Activated CD4-positive, alpha-beta T cell treated with anti-CD3 and anti-CD28 coated beads, Interleukin-2, amount 10 ng/mL, durations not matched to agents 7 days and 5 days (primary cell): ENCODE data around the gene SKAP1. TPM values are rescaled to one million over a fixed set of nuclear protein-coding genes. Genes with fewer than 3 reads are reported as not detected.
A peak's percentile ranks its signal among the peaks of the same experiment; 100 is the strongest.

Experiments used
- CTCF ChIA-PET: fragments of 350-600 bp; sonication (Branson Sonifier 250); formaldehyde crosslinking; loops from one replicate; lab custom pipeline; 2021; ENCODE audit warnings: antibody characterized with exemption; lab: Charles Lee
- POLR2A ChIA-PET: fragments of 350-600 bp; sonication (Branson Sonifier 250); formaldehyde crosslinking; loops from one replicate; lab custom pipeline; 2021; ENCODE audit warnings: antibody characterized with exemption; lab: Charles Lee
- DNase-seq: peaks from one replicate; pipeline ENCODE4 v3.0.0-alpha.2; 2020
- H3K27ac Mint-ChIP-seq: one replicate; pipeline ENCODE4 v1.8.0; 2021; ENCODE audit warnings: mild to moderate bottlenecking, moderate library complexity, mixed read lengths
- H3K27me3 Mint-ChIP-seq: one replicate; pipeline ENCODE4 v1.8.0; 2021; ENCODE audit warnings: mixed read lengths
- H3K36me3 Mint-ChIP-seq: one replicate; pipeline ENCODE4 v1.8.0; 2021; ENCODE audit warnings: low read depth, mixed read lengths
- H3K4me1 Mint-ChIP-seq: one replicate; pipeline ENCODE4 v1.8.0; 2021; ENCODE audit warnings: mixed read lengths
- H3K4me3 Mint-ChIP-seq: one replicate; pipeline ENCODE4 v1.8.0; 2021; ENCODE audit warnings: mild to moderate bottlenecking, moderate library complexity, mixed read lengths
- H3K9me3 Mint-ChIP-seq: one replicate; pipeline ENCODE4 v1.8.0; 2021; ENCODE audit warnings: mixed read lengths
- total RNA-seq, 2 experiments: library from RNA; stranded (reverse); gene quantifications; one replicate each; pipeline ENCODE4 v1.2.3, GENCODE V29; 2021

Gene SKAP1
- total RNA-seq, 2 experiments from 2014 or later, result 123 to 144 TPM

GRCh38 chr17:48326310-48326709 is 103.7 kb downstream of the SKAP1 start:
- H3K9me3 Mint-ChIP-seq, result no peaks in the 10 kb centered on the region
- ChIA-PET POLR2A (no interaction called here), CTCF (interaction anchor here (0.6 to 1.7 kb wide), 3 partner anchors 10 to 153 kb away, joined by 3 to 6 read pairs (median 5); no protein-coding TSS in a partner anchor)
- H3K4me3 Mint-ChIP-seq, result no peak overlapping the region
- H3K4me1 Mint-ChIP-seq, result peaks cover 16% of the 10 kb centered on the region
- H3K36me3 Mint-ChIP-seq, result peaks cover 8% of the 10 kb centered on the region
- no peak overlapping the region for H3K27ac Mint-ChIP-seq
- no peak for DNase-seq
- H3K27me3 Mint-ChIP-seq, result no peaks in the 10 kb centered on the region

- Mint-ChIP-seq H3K27me3 (no peaks in the 10 kb centered on the region), H3K4me3 (no peak overlapping the region), H3K9me3 (no peaks in the 10 kb centered on the region), H3K27ac (no peak overlapping the region), H3K4me1 (no peaks in the 10 kb centered on the region), H3K36me3 (peaks cover 4% of the 10 kb centered on the region)
- POLR2A ChIA-PET, result no interaction called here
- CTCF ChIA-PET, result no interaction called here
- no peak for DNase-seq
These were observed 108.0 kb downstream of the SKAP1 start for GRCh38 chr17:48322060-48322459.

DNA sequence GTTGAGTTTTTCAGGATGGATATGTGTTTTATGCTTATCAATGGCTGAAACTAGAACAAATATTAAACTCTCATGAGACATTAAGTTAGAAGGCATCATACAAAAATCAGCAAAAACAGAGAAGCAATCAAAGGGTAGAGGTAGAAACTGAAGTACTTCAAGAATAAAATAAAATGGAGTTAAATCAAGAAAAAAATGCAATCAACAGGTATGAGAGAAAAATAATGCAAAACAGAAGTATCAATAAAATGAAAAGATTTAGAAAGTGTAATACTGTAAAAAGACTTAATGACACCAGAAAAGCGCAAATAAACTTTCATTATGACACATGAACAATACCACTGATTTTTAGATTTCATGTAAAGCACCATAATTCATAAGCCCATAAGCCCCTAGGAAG is 112.3 kb downstream of the SKAP1 start:
- ChIA-PET POLR2A (no interaction called here), CTCF (interaction anchor here (0.5 kb wide), 1 partner anchor 242 kb away, joined by 3 read pairs; no protein-coding TSS in a partner anchor)

DNA sequence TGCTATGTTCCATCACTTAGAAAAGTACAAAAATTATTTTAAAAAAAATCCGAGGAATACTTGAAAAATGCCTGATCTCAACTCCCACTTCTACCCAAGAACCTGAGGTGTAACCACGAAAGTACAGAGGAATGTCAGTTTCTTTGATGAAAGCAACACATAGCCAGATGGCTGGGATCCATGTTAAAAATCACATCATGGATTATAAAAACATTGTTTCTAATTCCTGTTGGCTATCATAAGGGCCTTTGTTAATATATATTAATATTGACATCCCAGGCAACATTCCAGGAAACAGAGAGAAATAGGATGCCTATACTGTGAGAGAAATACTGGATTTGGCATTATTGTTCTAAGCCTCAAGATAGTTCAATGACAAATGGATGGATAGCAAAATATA is 115.3 kb downstream of the SKAP1 start:
- Mint-ChIP-seq H3K4me1 (no peaks in the 10 kb centered on the region), H3K4me3 (no peak overlapping the region), H3K27ac (no peak overlapping the region), H3K27me3 (no peaks in the 10 kb centered on the region), H3K9me3 (no peaks in the 10 kb centered on the region), H3K36me3 (peaks cover 11% of the 10 kb centered on the region)
- CTCF ChIA-PET, result no interaction called here
- POLR2A ChIA-PET, result no interaction called here
- DNase-seq, result no peak

More for the DNA sequence above, 112.3 kb downstream of the SKAP1 start:
- no peak for DNase-seq
- H3K4me3 Mint-ChIP-seq, result no peak overlapping the region
- H3K4me1 Mint-ChIP-seq, result no peaks in the 10 kb centered on the region
- no peak overlapping the region for H3K27ac Mint-ChIP-seq
- no peaks in the 10 kb centered on the region for H3K9me3 Mint-ChIP-seq
- no peaks in the 10 kb centered on the region for H3K27me3 Mint-ChIP-seq
- peaks cover 11% of the 10 kb centered on the region for H3K36me3 Mint-ChIP-seq

DNA sequence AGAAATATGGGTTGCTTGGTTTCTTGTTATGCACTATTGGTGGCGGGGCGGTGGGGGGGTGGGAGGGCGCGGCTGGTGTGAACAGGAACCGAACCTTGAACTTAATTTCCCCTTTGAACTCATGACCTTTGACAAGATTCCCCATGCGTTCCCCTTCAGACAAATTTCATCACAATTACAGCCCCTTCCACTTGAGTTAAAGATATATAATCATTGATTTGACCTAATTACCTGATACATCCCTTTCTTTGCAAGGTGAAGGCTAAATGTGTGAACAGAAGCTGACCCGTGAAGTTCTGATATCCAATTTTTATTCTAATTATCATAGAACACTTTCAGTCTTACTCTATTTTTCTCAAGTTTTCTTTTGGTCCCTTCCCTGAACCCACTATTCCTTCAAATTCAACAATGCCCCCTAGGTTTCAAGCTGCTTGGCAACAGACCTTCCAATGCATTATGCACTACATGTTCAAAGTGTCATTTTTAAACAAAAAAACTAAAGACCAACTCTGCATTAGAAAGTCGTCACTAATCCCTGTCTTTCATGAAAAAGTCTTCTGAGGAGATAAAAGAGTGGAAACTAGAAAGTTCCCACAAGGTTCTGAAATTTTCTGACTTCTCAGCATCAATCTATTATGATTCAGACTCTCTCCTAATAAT is 116.8 kb downstream of the SKAP1 start:
- Mint-ChIP-seq H3K27ac (no peak overlapping the region), H3K4me3 (no peak overlapping the region), H3K27me3 (no peaks in the 10 kb centered on the region), H3K9me3 (no peaks in the 10 kb centered on the region), H3K4me1 (no peaks in the 10 kb centered on the region), H3K36me3 (peaks cover 8% of the 10 kb centered on the region)
- no peak for DNase-seq
- CTCF ChIA-PET, result interaction anchor here (0.7 kb wide), 1 partner anchor 366 kb away, joined by 3 read pairs; no protein-coding TSS in a partner anchor
- POLR2A ChIA-PET, result no interaction called here

GRCh38 chr17:48311324-48311723 is 118.7 kb downstream of the SKAP1 start:
- Mint-ChIP-seq H3K9me3 (no peaks in the 10 kb centered on the region), H3K27ac (no peak overlapping the region), H3K27me3 (no peaks in the 10 kb centered on the region), H3K4me3 (no peak overlapping the region), H3K4me1 (no peaks in the 10 kb centered on the region), H3K36me3 (peaks cover 8% of the 10 kb centered on the region)
- POLR2A ChIA-PET, result no interaction called here
- CTCF ChIA-PET, result no interaction called here
- DNase-seq, result no peak

GRCh38 chr17:48310748-48311213 is 119.2 kb downstream of the SKAP1 start:
- H3K4me3 Mint-ChIP-seq, result no peak overlapping the region
- H3K4me1 Mint-ChIP-seq, result no peaks in the 10 kb centered on the region
- no peak for DNase-seq
- no peaks in the 10 kb centered on the region for H3K27me3 Mint-ChIP-seq
- CTCF ChIA-PET, result no interaction called here
- no peaks in the 10 kb centered on the region for H3K9me3 Mint-ChIP-seq
- POLR2A ChIA-PET, result no interaction called here
- peaks cover 2% of the 10 kb centered on the region for H3K36me3 Mint-ChIP-seq
- no peak overlapping the region for H3K27ac Mint-ChIP-seq

DNA sequence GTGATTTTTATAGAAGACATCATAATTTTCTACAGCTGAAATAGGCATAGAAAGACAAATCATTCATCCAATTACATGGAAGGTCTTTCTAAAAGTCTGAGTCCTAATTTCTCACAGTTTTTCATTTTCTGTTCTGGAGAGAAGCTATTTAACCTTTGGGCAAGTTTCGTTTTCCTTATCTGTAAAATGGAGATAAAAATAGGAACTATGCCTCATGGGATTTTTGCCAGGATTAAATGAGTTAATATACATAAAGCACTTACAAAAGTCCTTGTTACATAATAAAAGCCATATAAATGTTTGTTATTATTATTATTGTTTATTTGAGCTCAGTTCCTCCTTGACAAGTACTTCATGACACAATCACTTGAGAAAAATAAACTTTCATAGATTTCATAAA is 121.4 kb downstream of the SKAP1 start:
- no peaks in the 10 kb centered on the region for H3K9me3 Mint-ChIP-seq
- peaks cover 2% of the 10 kb centered on the region for H3K36me3 Mint-ChIP-seq
- no peaks in the 10 kb centered on the region for H3K27me3 Mint-ChIP-seq
- H3K27ac Mint-ChIP-seq, result no peak overlapping the region
- POLR2A ChIA-PET, result no interaction called here
- DNase-seq, result no peak
- CTCF ChIA-PET, result interaction anchor here (0.7 to 1.3 kb wide), 7 partner anchors 10 to 285 kb away, joined by 3 to 4 read pairs (median 3); partner anchors contain the start of gene HOXB5
- no peak overlapping the region for H3K4me3 Mint-ChIP-seq
- no peaks in the 10 kb centered on the region for H3K4me1 Mint-ChIP-seq

DNA sequence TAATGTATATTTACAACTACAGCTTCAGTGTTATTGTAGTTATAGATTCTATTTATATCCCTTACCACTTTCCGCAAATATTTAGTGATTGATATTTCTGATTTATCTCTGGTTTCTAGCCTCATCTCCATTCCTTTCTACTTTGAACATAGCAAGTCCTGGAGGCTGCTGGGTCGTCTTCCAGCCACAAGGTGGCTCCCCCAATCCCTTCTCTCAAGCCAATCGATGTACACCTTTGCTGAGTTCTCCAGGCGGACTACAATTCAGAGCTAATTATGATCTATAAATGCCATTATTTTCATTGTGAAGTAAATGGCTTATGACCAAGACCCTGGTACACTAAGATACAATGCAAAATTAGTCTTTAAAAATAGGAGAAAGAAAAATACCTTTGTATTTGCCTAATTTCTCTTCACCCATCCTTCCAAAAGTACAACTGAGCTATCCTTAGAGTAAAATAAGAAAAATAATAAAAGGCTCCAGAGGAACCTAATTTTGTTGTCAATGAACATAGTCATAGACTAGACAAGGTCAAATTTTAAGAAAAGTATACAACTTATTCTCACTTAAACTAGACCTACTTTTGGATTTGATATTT is 122.1 kb downstream of the SKAP1 start:
- H3K27ac Mint-ChIP-seq, result no peak overlapping the region
- peaks cover 2% of the 10 kb centered on the region for H3K36me3 Mint-ChIP-seq
- CTCF ChIA-PET, result interaction anchor here (0.7 to 1.3 kb wide), 7 partner anchors 11 to 285 kb away, joined by 3 to 4 read pairs (median 3); partner anchors contain the start of gene HOXB5
- H3K9me3 Mint-ChIP-seq, result no peaks in the 10 kb centered on the region
- H3K4me1 Mint-ChIP-seq, result no peaks in the 10 kb centered on the region
- no peaks in the 10 kb centered on the region for H3K27me3 Mint-ChIP-seq
- no peak overlapping the region for H3K4me3 Mint-ChIP-seq
- POLR2A ChIA-PET, result no interaction called here
- peak; percentile 62 for DNase-seq

- CTCF ChIA-PET, result interaction anchor here (0.6 to 1.2 kb wide), 2 partner anchors 204 to 224 kb away, joined by 3 to 4 read pairs; no protein-coding TSS in a partner anchor
- peaks cover 2% of the 10 kb centered on the region for H3K36me3 Mint-ChIP-seq
- H3K4me1 Mint-ChIP-seq, result peaks cover 2% of the 10 kb centered on the region
- no peak for DNase-seq
- H3K4me3 Mint-ChIP-seq, result no peak overlapping the region
- H3K27ac Mint-ChIP-seq, result no peak overlapping the region
- H3K27me3 Mint-ChIP-seq, result no peaks in the 10 kb centered on the region
- POLR2A ChIA-PET, result no interaction called here
- H3K9me3 Mint-ChIP-seq, result no peaks in the 10 kb centered on the region
These were observed 122.8 kb downstream of the SKAP1 start for GRCh38 chr17:48307255-48307654.

- H3K4me1 Mint-ChIP-seq, result peaks cover 25% of the 10 kb centered on the region
- H3K9me3 Mint-ChIP-seq, result no peaks in the 10 kb centered on the region
- no peak overlapping the region for H3K4me3 Mint-ChIP-seq
- CTCF ChIA-PET, result no interaction called here
- no peak overlapping the region for H3K27ac Mint-ChIP-seq
- POLR2A ChIA-PET, result no interaction called here
- H3K27me3 Mint-ChIP-seq, result no peaks in the 10 kb centered on the region
- peaks cover 2% of the 10 kb centered on the region for H3K36me3 Mint-ChIP-seq
- DNase-seq, result no peak
These were observed 129.0 kb downstream of the SKAP1 start for GRCh38 chr17:48301002-48301401.

GRCh38 chr17:48299760-48300159 is 130.3 kb downstream of the SKAP1 start:
- no peak overlapping the region for H3K27ac Mint-ChIP-seq
- POLR2A ChIA-PET, result no interaction called here
- H3K27me3 Mint-ChIP-seq, result no peaks in the 10 kb centered on the region
- H3K4me3 Mint-ChIP-seq, result no peak overlapping the region
- H3K4me1 Mint-ChIP-seq, result peaks cover 37% of the 10 kb centered on the region
- no peaks in the 10 kb centered on the region for H3K9me3 Mint-ChIP-seq
- CTCF ChIA-PET, result no interaction called here
- DNase-seq, result no peak
- peaks cover 2% of the 10 kb centered on the region for H3K36me3 Mint-ChIP-seq

DNA sequence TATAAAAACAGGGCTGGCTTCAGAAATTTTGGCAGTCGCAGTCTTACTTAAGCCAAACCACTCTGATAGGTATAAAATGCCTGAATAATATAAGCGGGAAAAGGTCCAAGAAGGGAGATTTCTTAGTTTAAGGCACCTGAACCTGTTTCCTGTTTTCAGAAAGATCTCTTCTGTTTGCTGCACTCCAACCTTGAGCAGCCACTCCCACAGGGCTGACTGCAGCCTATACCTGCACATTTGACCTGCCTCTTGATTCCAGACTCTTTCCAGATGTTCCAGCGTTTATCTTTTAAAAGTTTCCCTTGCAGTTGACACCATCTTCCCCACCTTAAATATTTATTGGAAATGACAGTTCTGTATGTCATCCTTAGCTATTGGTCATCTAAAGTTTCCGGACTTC is 132.2 kb downstream of the SKAP1 start:
- DNase-seq, result no peak
- Mint-ChIP-seq H3K4me1 (peaks cover 50% of the 10 kb centered on the region), H3K27ac (no peak overlapping the region), H3K4me3 (no peak overlapping the region), H3K9me3 (no peaks in the 10 kb centered on the region), H3K27me3 (no peaks in the 10 kb centered on the region), H3K36me3 (peaks cover 9% of the 10 kb centered on the region)
- ChIA-PET CTCF (no interaction called here), POLR2A (no interaction called here)
